Kidney (tissue), 14 donors: ENCODE measurements around the gene WDHD1. TPM values are rescaled to one million over a fixed set of nuclear protein-coding genes. Genes with fewer than 3 reads are reported as not detected.
A peak's percentile ranks its signal among the peaks of the same experiment; 100 is the strongest.
"Not testable (repeated sequence)": the region's sequence is repeated elsewhere in the genome, so short reads cannot be mapped to it uniquely, and the experiment has no call there.

Source experiments
- DNase-seq, 5 donors: peaks; one replicate each; pipeline ENCODE4 v3.0.0-alpha.2; 2013 to 2020
- FAIRE-seq: peaks from 2 replicates; lab custom pipeline; 2012; peaks lifted over from hg19 to GRCh38; lab: Jason Lieb, UNC
- H3K27ac ChIP-seq, 2 donors: one replicate each; pipeline ENCODE4 v1.7.0; 2013; ENCODE audit warnings: low read depth in 2 of 2, low read length in 2 of 2, inconsistent platforms in 1 of 2
- H3K27me3 ChIP-seq: one replicate; pipeline ENCODE4 v1.7.1; 2013; ENCODE audit warnings: low read length, inconsistent platforms; ENCODE audit not compliant: control insufficient read depth, insufficient read depth
- H3K36me3 ChIP-seq, 3 donors: one replicate each; pipeline versions ENCODE4 v1.7.0 to v1.7.1; 2013; ENCODE audit warnings: low read length in 3 of 3, control low read depth in 1 of 3, inconsistent platforms in 1 of 3; ENCODE audit not compliant: insufficient read depth in 3 of 3, control insufficient read depth in 2 of 3
- H3K4me1 ChIP-seq, 3 donors: one replicate each; pipeline versions ENCODE4 v1.7.0 to v1.7.1; 2013; ENCODE audit warnings: low read length in 3 of 3, inconsistent platforms in 1 of 3, low read depth in 1 of 3; ENCODE audit not compliant: control insufficient read depth in 2 of 3, insufficient read depth in 2 of 3
- H3K4me3 ChIP-seq, 3 donors: one replicate each; pipeline versions ENCODE4 v1.7.0 to v1.8.1; 2013; ENCODE audit warnings: low read length in 3 of 3, control low read depth in 1 of 3, inconsistent platforms in 1 of 3
- H3K9ac ChIP-seq, 3 donors: one replicate each; pipeline versions ENCODE4 v1.7.0 to v1.7.1; 2013; ENCODE audit warnings: low read length in 3 of 3, control low read depth in 1 of 3, inconsistent platforms in 1 of 3
- H3K9me3 ChIP-seq, 3 donors: one replicate each; pipeline versions ENCODE4 v1.7.0 to v1.7.1; 2013; ENCODE audit warnings: low read length in 3 of 3, control low read depth in 1 of 3, inconsistent platforms in 1 of 3; ENCODE audit not compliant: control insufficient read depth in 2 of 3, insufficient read depth in 1 of 3
- CTCF ChIP-seq: IDR thresholded peaks from 3 replicates; pipeline ENCODE4 v1.5.1; 2012; ENCODE audit warnings: mild to moderate bottlenecking, moderate library complexity, borderline replicate concordance; ENCODE audit not compliant: insufficient read depth; ENCODE audit errors: extremely low read depth
- intact Hi-C: fragments of 100-400 bp; cut with DNase I; formaldehyde crosslinking; loops from one replicate; pipeline ENCODE4 v1.11.1; 2022
- polyA plus RNA-seq: library from polyadenylated mRNA; stranded (reverse); fragments of 350-450 nt; fragmentation: Illumina TruSeq; extraction: RNeasy Lipid Tissue Mini Kit (QIAGEN cat#74804); gene quantifications from one replicate; pipeline ENCODE4 v1.2.3, GENCODE V29; 2014; ENCODE audit warnings: low read depth, low replicate concordance; ENCODE audit not compliant: insufficient read depth
- total RNA-seq: library from RNA; stranded (reverse); fragmentation: NEBNext Ultra II Directional; extraction: Animal tissue kit (Norgen Biotek cat#: 25700); gene quantifications from one replicate; pipeline ENCODE4 v1.2.1, GENCODE V29; 2021
- donor health status: control.
- donor health status: control.
- donor health status: control.
- donor health status: control.
- donor health status: control.
- donor health status: DM: yes; HTN: yes; CAD: no.
- donor health status: Normal renal cell carcinoma (clear cell type).

WDHD1 gene
- total and polyA plus RNA-seq, 2 donors from 2014 or later, result 1.8 to 3.3 TPM

GRCh38 chr14:55025948-55026347 lies 951 bp downstream of the WDHD1 start:
- Histone ChIP-seq H3K9me3 (no peaks in the 10 kb centered on the region), H3K9ac (peak overlapping the region in 2 of 3 donors; percentile 54 to 75), H3K36me3 (no peaks in the 10 kb centered on the region), H3K4me1 (peaks cover 0 to 6% (median 0%) of the 10 kb centered on the region in 3 donors), H3K4me3 (peak overlapping the region in 2 of 3 donors; percentile 86 to 97), H3K27ac (no peak overlapping the region), H3K27me3 (no peaks in the 10 kb centered on the region)
- intact Hi-C loops, result no loop called here
- TF ChIP-seq CTCF, result no peak
- no peak for FAIRE-seq
- no peak for DNase-seq

- H3K4me3 ChIP-seq, DNase-seq, H3K27ac ChIP-seq, H3K36me3 ChIP-seq, H3K27me3 ChIP-seq, H3K4me1 ChIP-seq, H3K9ac ChIP-seq, FAIRE-seq, H3K9me3 ChIP-seq, intact Hi-C loops: not testable (repeated sequence)
Observed at GRCh38 chr14:55024365-55024764, 2.5 kb downstream of the WDHD1 start.

- Histone ChIP-seq H3K9me3 (no peaks in the 10 kb centered on the region), H3K4me1 (no peaks in the 10 kb centered on the region), H3K27ac (no peak overlapping the region), H3K36me3 (no peaks in the 10 kb centered on the region), H3K27me3 (no peaks in the 10 kb centered on the region), H3K9ac (no peak overlapping the region), H3K4me3 (no peak overlapping the region)
- no peak for FAIRE-seq
- intact Hi-C loops, result no loop called here
- no peak for DNase-seq
- TF ChIP-seq CTCF, result no peak
Observed at GRCh38 chr14:55019968-55020554, 6.8 kb downstream of the WDHD1 start.

GRCh38 chr14:55015006-55015405 lies 11.9 kb downstream of the WDHD1 start:
- Histone ChIP-seq H3K36me3 (no peaks in the 10 kb centered on the region), H3K9me3 (no peaks in the 10 kb centered on the region), H3K4me3 (no peak overlapping the region), H3K9ac (no peak overlapping the region), H3K27me3 (no peaks in the 10 kb centered on the region), H3K27ac (no peak overlapping the region), H3K4me1 (no peaks in the 10 kb centered on the region)
- FAIRE-seq (no peak), DNase-seq (no peak)
- no peak for TF ChIP-seq CTCF
- intact Hi-C loops, result no loop called here
